Calu3 (cell line): ENCODE results near the gene DOCK7. TPM values are rescaled to one million over a fixed set of nuclear protein-coding genes. Genes with fewer than 3 reads are reported as not detected.
"Not testable (repeated sequence)": the region's sequence is repeated elsewhere in the genome, so short reads cannot be mapped to it uniquely, and the experiment has no call there.

Experiments used
- BruUV-seq: library from RNA; stranded (reverse); fragments of 400-500 nt; replicated peaks from 2 replicates; lab custom pipeline; 2021; lab: Mats Ljungman, UMichigan
- CTCF ChIA-PET: fragments of 300-600 bp; sonication (Branson Sonifier 250); formaldehyde crosslinking; loops from one replicate; lab custom pipeline; 2022; ENCODE audit warnings: antibody characterized with exemption; lab: Charles Lee
- DNase-seq: peaks from one replicate; pipeline ENCODE4 v3.0.0; 2022
- H3K27ac Mint-ChIP-seq: one replicate; pipeline ENCODE4 v1.8.0; 2022; ENCODE audit warnings: mixed read lengths; ENCODE audit not compliant: unreplicated experiment
- H3K27me3 Mint-ChIP-seq: one replicate; pipeline ENCODE4 v1.8.0; 2022; ENCODE audit warnings: mixed read lengths; ENCODE audit not compliant: unreplicated experiment
- H3K36me3 Mint-ChIP-seq: one replicate; pipeline ENCODE4 v1.8.0; 2022; ENCODE audit warnings: mild to moderate bottlenecking, moderate library complexity, mixed read lengths; ENCODE audit not compliant: insufficient read depth, unreplicated experiment
- H3K4me1 Mint-ChIP-seq: one replicate; pipeline ENCODE4 v1.8.0; 2022; ENCODE audit warnings: mild to moderate bottlenecking, low read depth, mixed read lengths; ENCODE audit not compliant: unreplicated experiment
- H3K4me3 Mint-ChIP-seq: one replicate; pipeline ENCODE4 v1.8.0; 2022; ENCODE audit warnings: mild to moderate bottlenecking, low read depth, moderate library complexity, mixed read lengths; ENCODE audit not compliant: unreplicated experiment
- H3K9me3 Mint-ChIP-seq: one replicate; pipeline ENCODE4 v1.8.0; 2022; ENCODE audit warnings: low read depth, mixed read lengths; ENCODE audit not compliant: unreplicated experiment
- intact Hi-C: fragments of 100-400 bp; cut with micrococcal nuclease; formaldehyde crosslinking; loops from one replicate; pipeline ENCODE4 v1.10.0; 2022; ENCODE audit not compliant: unreplicated experiment
- total RNA-seq: library from RNA; stranded (reverse); gene quantifications from 2 replicates; pipeline ENCODE4 v1.2.3, GENCODE V29; 2022
- TF ChIP-seq, protein P1 (sequence below): fragments of 200-600 bp; IDR thresholded peaks from one replicate; pipeline ENCODE4 v1.8.0; 2022; ENCODE audit warnings: antibody characterized with exemption; ENCODE audit not compliant: unreplicated experiment

Gene DOCK7
- total RNA-seq, 1 experiment from 2014 or later: 48.6 TPM

DNA sequence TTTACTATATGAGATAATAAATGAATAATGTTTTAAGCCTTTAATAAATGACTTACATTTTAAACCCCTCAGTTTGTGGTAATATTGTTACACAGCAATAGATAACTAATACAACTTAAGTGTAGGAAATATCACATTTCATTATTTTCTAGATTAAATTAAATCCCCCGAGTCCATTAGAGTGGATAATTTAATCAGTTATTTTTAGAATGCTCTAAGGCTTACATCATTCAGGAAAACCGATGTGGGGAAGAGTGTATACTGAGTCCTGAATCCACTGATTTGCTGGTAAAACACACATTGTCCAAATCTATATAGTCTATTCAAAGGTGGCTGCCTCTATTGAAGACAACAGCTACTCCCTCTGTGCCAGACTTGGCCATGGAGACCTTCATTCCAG lies 35.7 kb upstream of the DOCK7 start:
- intact Hi-C loops: no loop called here
- no peaks in the 10 kb centered on the region for H3K36me3 Mint-ChIP-seq
- no peak for DNase-seq
- TF ChIP-seq, protein P1, sequence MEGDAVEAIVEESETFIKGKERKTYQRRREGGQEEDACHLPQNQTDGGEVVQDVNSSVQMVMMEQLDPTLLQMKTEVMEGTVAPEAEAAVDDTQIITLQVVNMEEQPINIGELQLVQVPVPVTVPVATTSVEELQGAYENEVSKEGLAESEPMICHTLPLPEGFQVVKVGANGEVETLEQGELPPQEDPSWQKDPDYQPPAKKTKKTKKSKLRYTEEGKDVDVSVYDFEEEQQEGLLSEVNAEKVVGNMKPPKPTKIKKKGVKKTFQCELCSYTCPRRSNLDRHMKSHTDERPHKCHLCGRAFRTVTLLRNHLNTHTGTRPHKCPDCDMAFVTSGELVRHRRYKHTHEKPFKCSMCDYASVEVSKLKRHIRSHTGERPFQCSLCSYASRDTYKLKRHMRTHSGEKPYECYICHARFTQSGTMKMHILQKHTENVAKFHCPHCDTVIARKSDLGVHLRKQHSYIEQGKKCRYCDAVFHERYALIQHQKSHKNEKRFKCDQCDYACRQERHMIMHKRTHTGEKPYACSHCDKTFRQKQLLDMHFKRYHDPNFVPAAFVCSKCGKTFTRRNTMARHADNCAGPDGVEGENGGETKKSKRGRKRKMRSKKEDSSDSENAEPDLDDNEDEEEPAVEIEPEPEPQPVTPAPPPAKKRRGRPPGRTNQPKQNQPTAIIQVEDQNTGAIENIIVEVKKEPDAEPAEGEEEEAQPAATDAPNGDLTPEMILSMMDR: no peak
- CTCF ChIA-PET: no interaction called here
- no TSS peak for BruUV-seq
- H3K9me3 Mint-ChIP-seq: no peaks in the 10 kb centered on the region
- no peak overlapping the region for H3K27ac Mint-ChIP-seq
- no peaks in the 10 kb centered on the region for H3K27me3 Mint-ChIP-seq
- peaks cover 11% of the 10 kb centered on the region for H3K4me1 Mint-ChIP-seq
- H3K4me3 Mint-ChIP-seq: no peak overlapping the region

DNA sequence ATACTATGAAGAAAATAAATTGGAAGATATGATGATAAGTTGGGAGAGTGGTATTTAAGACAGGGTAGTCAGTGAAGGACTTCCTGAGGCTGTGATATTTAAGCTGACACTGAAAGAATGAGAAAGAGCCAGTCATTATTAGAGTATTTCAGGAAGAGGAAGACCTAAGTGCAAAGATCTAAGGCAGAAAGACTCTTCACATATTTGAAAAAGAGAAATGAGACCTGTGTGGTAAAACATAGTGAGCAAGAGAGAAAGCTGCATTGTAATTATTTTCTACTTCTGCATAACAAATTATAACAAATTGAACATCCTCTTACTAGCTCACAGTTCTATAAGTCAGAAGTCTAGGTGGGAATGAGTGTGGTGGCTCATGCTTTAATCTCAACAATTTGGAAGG lies 34.6 kb upstream of the DOCK7 start:
- TF ChIP-seq, protein P1: no peak
- H3K27me3 Mint-ChIP-seq: no peaks in the 10 kb centered on the region
- H3K36me3 Mint-ChIP-seq: no peaks in the 10 kb centered on the region
- no peaks in the 10 kb centered on the region for H3K9me3 Mint-ChIP-seq
- H3K4me1 Mint-ChIP-seq: peaks cover 9% of the 10 kb centered on the region
- no peak overlapping the region for H3K27ac Mint-ChIP-seq
- H3K4me3 Mint-ChIP-seq: no peak overlapping the region
- no peak for DNase-seq
- intact Hi-C loops: no loop called here
- CTCF ChIA-PET: no interaction called here
- BruUV-seq: no TSS peak

DNA sequence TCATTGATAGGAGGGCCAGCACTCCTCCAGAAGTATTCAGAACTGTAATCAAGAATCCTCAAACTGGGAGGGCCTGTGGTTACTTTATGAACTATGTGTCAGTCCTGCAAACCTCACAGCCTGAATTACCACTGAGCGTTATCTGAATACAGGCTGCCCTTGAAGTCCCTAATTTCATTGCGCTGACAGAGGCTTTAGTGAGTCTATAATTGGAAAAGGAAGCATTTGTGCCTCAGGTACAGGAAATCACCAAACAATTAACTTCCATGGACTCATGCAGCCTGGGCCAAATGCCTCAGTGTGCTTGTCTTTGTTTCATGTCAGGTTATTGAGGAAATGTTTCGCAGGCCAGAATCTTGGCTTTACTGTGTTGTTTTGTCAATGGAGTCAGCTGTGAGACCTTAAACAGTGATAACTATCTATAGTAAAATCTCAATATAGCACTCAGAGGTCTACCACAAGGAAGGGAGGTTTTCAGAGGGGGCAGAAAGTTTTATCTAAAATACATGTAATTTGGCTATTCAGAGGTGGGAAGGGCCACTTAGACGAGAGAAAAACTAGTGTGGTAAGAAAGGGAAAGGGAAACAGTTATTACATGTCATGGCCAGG lies 32.9 kb upstream of the DOCK7 start:
- CTCF ChIA-PET: no interaction called here
- intact Hi-C loops: no loop called here
- no peaks in the 10 kb centered on the region for H3K9me3 Mint-ChIP-seq
- BruUV-seq: no TSS peak
- DNase-seq: no peak
- no peak overlapping the region for H3K27ac Mint-ChIP-seq
- TF ChIP-seq, protein P1: no peak
- peaks cover 9% of the 10 kb centered on the region for H3K4me1 Mint-ChIP-seq
- no peak overlapping the region for H3K4me3 Mint-ChIP-seq
- no peaks in the 10 kb centered on the region for H3K36me3 Mint-ChIP-seq
- no peaks in the 10 kb centered on the region for H3K27me3 Mint-ChIP-seq

DNA sequence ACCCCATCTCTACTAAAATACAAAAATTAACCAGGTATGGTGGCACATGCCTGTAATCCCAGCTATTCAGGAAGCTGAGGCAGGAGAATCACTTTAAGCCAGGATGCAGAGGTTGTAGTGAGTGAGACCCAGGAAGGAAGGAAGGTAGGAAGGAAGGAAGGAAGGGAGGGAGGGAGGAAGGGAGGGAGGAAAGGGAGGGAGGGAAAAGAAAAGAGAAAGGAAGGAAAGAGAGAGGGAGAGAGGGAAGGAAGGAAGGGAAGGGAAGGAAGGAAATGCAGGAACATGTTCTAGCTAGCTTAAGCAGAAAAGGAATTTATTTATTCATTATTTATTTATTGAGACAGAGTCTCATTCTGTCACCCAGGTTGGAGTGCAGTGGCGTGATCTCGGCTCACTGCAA lies 30.2 kb upstream of the DOCK7 start:
- H3K9me3 Mint-ChIP-seq, H3K4me3 Mint-ChIP-seq, H3K27me3 Mint-ChIP-seq, BruUV-seq, H3K4me1 Mint-ChIP-seq, DNase-seq, H3K27ac Mint-ChIP-seq, intact Hi-C loops, H3K36me3 Mint-ChIP-seq: not testable (repeated sequence)
- CTCF ChIA-PET: interaction anchor here (0.5 kb wide), 1 partner anchor 88 kb away, joined by 3 read pairs; no protein-coding TSS in a partner anchor

DNA sequence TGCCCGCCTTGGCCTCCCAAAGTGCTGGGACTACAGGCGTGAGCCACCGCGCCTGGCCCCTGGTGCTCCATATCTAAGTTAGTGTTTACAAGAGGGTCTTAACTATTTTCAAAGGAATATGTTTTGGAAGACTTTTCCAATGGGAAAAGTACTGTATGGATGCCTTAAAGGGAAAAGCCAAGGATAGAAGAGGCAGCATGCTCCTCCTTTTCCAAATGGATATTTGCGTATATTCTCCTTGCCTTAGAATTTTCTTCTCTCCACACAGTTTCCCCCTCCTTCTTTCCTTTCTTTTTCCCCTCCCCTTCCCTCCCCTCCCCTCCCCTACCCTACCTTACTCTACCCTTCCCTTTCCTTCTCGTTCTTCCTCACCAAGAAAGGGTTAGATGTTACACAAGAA lies 29.3 kb upstream of the DOCK7 start:
- no peaks in the 10 kb centered on the region for H3K4me1 Mint-ChIP-seq
- no TSS peak for BruUV-seq
- H3K4me3 Mint-ChIP-seq: no peak overlapping the region
- H3K36me3 Mint-ChIP-seq: no peaks in the 10 kb centered on the region
- no peak for DNase-seq
- H3K9me3 Mint-ChIP-seq: no peaks in the 10 kb centered on the region
- H3K27ac Mint-ChIP-seq: no peak overlapping the region
- TF ChIP-seq, protein P1: no peak
- intact Hi-C loops: no loop called here
- H3K27me3 Mint-ChIP-seq: no peaks in the 10 kb centered on the region
- CTCF ChIA-PET: interaction anchor here (0.7 kb wide), 1 partner anchor 13 kb away, joined by 3 read pairs; no protein-coding TSS in a partner anchor
